ENCODE measurements around the gene DES.

- TF ChIP-seq, protein P1, sequence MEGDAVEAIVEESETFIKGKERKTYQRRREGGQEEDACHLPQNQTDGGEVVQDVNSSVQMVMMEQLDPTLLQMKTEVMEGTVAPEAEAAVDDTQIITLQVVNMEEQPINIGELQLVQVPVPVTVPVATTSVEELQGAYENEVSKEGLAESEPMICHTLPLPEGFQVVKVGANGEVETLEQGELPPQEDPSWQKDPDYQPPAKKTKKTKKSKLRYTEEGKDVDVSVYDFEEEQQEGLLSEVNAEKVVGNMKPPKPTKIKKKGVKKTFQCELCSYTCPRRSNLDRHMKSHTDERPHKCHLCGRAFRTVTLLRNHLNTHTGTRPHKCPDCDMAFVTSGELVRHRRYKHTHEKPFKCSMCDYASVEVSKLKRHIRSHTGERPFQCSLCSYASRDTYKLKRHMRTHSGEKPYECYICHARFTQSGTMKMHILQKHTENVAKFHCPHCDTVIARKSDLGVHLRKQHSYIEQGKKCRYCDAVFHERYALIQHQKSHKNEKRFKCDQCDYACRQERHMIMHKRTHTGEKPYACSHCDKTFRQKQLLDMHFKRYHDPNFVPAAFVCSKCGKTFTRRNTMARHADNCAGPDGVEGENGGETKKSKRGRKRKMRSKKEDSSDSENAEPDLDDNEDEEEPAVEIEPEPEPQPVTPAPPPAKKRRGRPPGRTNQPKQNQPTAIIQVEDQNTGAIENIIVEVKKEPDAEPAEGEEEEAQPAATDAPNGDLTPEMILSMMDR (conservative IDR thresholded peaks at IDR 0.05; ENCODE audit: low read depth in 2 of 2): no peak
- no peak for TF ChIP-seq JUNB (IDR thresholded peaks at IDR 0.05; ENCODE audit: unreplicated experiment)
- TF ChIP-seq, protein P2, sequence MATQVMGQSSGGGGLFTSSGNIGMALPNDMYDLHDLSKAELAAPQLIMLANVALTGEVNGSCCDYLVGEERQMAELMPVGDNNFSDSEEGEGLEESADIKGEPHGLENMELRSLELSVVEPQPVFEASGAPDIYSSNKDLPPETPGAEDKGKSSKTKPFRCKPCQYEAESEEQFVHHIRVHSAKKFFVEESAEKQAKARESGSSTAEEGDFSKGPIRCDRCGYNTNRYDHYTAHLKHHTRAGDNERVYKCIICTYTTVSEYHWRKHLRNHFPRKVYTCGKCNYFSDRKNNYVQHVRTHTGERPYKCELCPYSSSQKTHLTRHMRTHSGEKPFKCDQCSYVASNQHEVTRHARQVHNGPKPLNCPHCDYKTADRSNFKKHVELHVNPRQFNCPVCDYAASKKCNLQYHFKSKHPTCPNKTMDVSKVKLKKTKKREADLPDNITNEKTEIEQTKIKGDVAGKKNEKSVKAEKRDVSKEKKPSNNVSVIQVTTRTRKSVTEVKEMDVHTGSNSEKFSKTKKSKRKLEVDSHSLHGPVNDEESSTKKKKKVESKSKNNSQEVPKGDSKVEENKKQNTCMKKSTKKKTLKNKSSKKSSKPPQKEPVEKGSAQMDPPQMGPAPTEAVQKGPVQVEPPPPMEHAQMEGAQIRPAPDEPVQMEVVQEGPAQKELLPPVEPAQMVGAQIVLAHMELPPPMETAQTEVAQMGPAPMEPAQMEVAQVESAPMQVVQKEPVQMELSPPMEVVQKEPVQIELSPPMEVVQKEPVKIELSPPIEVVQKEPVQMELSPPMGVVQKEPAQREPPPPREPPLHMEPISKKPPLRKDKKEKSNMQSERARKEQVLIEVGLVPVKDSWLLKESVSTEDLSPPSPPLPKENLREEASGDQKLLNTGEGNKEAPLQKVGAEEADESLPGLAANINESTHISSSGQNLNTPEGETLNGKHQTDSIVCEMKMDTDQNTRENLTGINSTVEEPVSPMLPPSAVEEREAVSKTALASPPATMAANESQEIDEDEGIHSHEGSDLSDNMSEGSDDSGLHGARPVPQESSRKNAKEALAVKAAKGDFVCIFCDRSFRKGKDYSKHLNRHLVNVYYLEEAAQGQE (IDR thresholded peaks at IDR 0.05; ENCODE audit: unreplicated experiment): no peak
Measured at GRCh38 chr2:219443697-219444023, 25.5 kb downstream of the DES start.
